Lung (tissue), 12 donors: ENCODE data around the gene STK32B. TPM values are rescaled to one million over a fixed set of nuclear protein-coding genes. Genes with fewer than 3 reads are reported as not detected.
A peak's percentile ranks its signal among the peaks of the same experiment; 100 is the strongest.

Source experiments
- ATAC-seq: fragments of 200-7000 bp; cut with Tn5 transposase; one replicate; pipeline ENCODE4 v1.9.1; 2020; ENCODE audit warnings: moderate number of reproducible peaks; ENCODE audit not compliant: insufficient read depth, low FRiP score
- DNase-seq, 3 donors: peaks; one replicate each; pipeline ENCODE4 v3.0.0-alpha.2; 2013 to 2017
- H3K27ac ChIP-seq, 2 donors: one replicate each; pipeline ENCODE4 v1.5.1; 2013; ENCODE audit warnings: mild to moderate bottlenecking in 2 of 2, moderate library complexity in 2 of 2, control low read depth in 1 of 2, inconsistent platforms in 1 of 2, low read depth in 1 of 2, low read length in 1 of 2
- H3K27me3 ChIP-seq, 3 donors: one replicate each; pipeline ENCODE4 v1.5.1; 2013; ENCODE audit warnings: low read length in 2 of 3; ENCODE audit not compliant: control insufficient read depth in 3 of 3, insufficient read depth in 3 of 3
- H3K36me3 ChIP-seq, 4 donors: one replicate each; pipeline ENCODE4 v1.5.1; 2013; ENCODE audit warnings: low read length in 4 of 4, mild to moderate bottlenecking in 1 of 4, moderate library complexity in 1 of 4; ENCODE audit not compliant: control insufficient read depth in 4 of 4, insufficient read depth in 4 of 4
- H3K4me1 ChIP-seq, 5 donors: one replicate each; pipeline ENCODE4 v1.5.1; 2013; ENCODE audit warnings: low read length in 5 of 5, mild to moderate bottlenecking in 2 of 5, moderate library complexity in 1 of 5; ENCODE audit not compliant: control insufficient read depth in 5 of 5, insufficient read depth in 5 of 5
- H3K4me3 ChIP-seq: one replicate; pipeline ENCODE4 v1.5.1; 2013; ENCODE audit warnings: mild to moderate bottlenecking, control low read depth, moderate library complexity
- H3K9ac ChIP-seq, 2 donors: one replicate each; pipeline ENCODE4 v1.5.1; 2013; ENCODE audit warnings: low read length in 2 of 2, control low read depth in 1 of 2; ENCODE audit not compliant: insufficient read depth in 1 of 2
- H3K9me3 ChIP-seq, 4 donors: one replicate each; pipeline ENCODE4 v1.5.1; 2013; ENCODE audit warnings: low read length in 3 of 4, mild to moderate bottlenecking in 1 of 4, moderate library complexity in 1 of 4; ENCODE audit not compliant: control insufficient read depth in 4 of 4, insufficient read depth in 3 of 4
- CTCF ChIP-seq: IDR thresholded peaks from 2 replicates; pipeline ENCODE4 v1.5.1; 2012; ENCODE audit warnings: mild to moderate bottlenecking; ENCODE audit errors: control extremely low read depth, extremely low read depth
- WGBS, 2 donors: extraction: QIAGEN DNeasy Blood & Tissue Kit; methylation state at CpG; one replicate each; pipeline ENCODE4 v1.1.7; 2013; 5-methylcytosine and 5-hydroxymethylcytosine counted together
- polyA plus RNA-seq, 2 donors: library from polyadenylated mRNA; stranded (reverse); fragments of 200-250 nt; gene quantifications; one replicate each; pipeline ENCODE4 v1.2.1, GENCODE V29; 2013
- total RNA-seq, 2 donors: library from RNA; depleted of rRNA in 1 of 2; stranded (reverse); fragments of >200 nt in 1 of 2; gene quantifications; one replicate each; pipeline ENCODE4 v1.2.1, GENCODE V29; 2014 to 2021
- donor health status: control.
- donor health status: control.
- donor health status: Bipolar disorder and iron deficiency.
- donor health status: healthy.
- donor health status: DM: yes; HTN: yes; CAD: no.

STK32B gene
- total and polyA plus RNA-seq, 4 donors: 0.29 to 2.2 (median 1.4) TPM

GRCh38 chr4:5478169-5478568, 426.9 kb downstream of the STK32B start:
- 68 to 85% methylated on average over 4 of the region's 4 CpGs for WGBS, 2 donors
- no peak for TF ChIP-seq CTCF
- no peak for ATAC-seq
- Histone ChIP-seq H3K9me3 (no peaks in the 10 kb centered on the region), H3K27me3 (no peaks in the 10 kb centered on the region), H3K4me3 (no peak overlapping the region), H3K4me1 (peaks cover 0 to 15% (median 0%) of the 10 kb centered on the region in 5 donors), H3K9ac (peak overlapping the region in 1 of 2 donors; percentile 28), H3K27ac (no peak overlapping the region), H3K36me3 (no peaks in the 10 kb centered on the region)
- DNase-seq: peak; percentile 66 to 92 (median 90)

GRCh38 chr4:5478697-5479096, 427.4 kb downstream of the STK32B start:
- DNase-seq: no peak
- no peaks in the 10 kb centered on the region for H3K36me3 ChIP-seq
- no peak for TF ChIP-seq CTCF
- H3K27ac ChIP-seq: no peak overlapping the region
- no peak overlapping the region for H3K4me3 ChIP-seq
- no peak for ATAC-seq
- peak overlapping the region in 1 of 2 donors; percentile 28 for H3K9ac ChIP-seq
- peaks cover 0 to 15% (median 0%) of the 10 kb centered on the region in 5 donors for H3K4me1 ChIP-seq
- 85 to 89% methylated on average over 6 of the region's 6 CpGs for WGBS, 2 donors
- H3K9me3 ChIP-seq: no peaks in the 10 kb centered on the region
- H3K27me3 ChIP-seq: no peaks in the 10 kb centered on the region

- H3K9me3 ChIP-seq: no peaks in the 10 kb centered on the region
- H3K4me3 ChIP-seq: no peak overlapping the region
- ATAC-seq (no peak), DNase-seq (no peak)
- no peaks in the 10 kb centered on the region for H3K27me3 ChIP-seq
- no peak for TF ChIP-seq CTCF
- no peaks in the 10 kb centered on the region for H3K36me3 ChIP-seq
- H3K4me1 ChIP-seq: peaks cover 0 to 15% (median 0%) of the 10 kb centered on the region in 5 donors
- no peak overlapping the region for H3K27ac ChIP-seq
- WGBS, 2 donors: 92% methylated on average over 4 of the region's 4 CpGs
- no peak overlapping the region for H3K9ac ChIP-seq
These were observed 428.3 kb downstream of the STK32B start for GRCh38 chr4:5479518-5480060.

- Histone ChIP-seq H3K9ac (no peak overlapping the region), H3K4me3 (no peak overlapping the region), H3K36me3 (no peaks in the 10 kb centered on the region), H3K27me3 (no peaks in the 10 kb centered on the region), H3K27ac (no peak overlapping the region), H3K9me3 (peaks cover 0 to 8% (median 1%) of the 10 kb centered on the region in 4 donors), H3K4me1 (no peaks in the 10 kb centered on the region)
- no peak for TF ChIP-seq CTCF
- no peak for DNase-seq
- no peak for ATAC-seq
These were observed 437.1 kb downstream of the STK32B start for GRCh38 chr4:5488413-5488812.
